Islet precursor cell (in vitro differentiated cells): ENCODE results near the gene APRT.

Experiments used
- DNase-seq: peaks from one replicate; pipeline ENCODE4 v3.0.0-alpha.2; 2018

The APRT gene

GRCh38 chr16:88821168-88821850, 9.6 kb upstream of the APRT start:
- no peak for DNase-seq

- no peak for DNase-seq
Observed at GRCh38 chr16:88820385-88821025, 8.8 kb upstream of the APRT start.

GRCh38 chr16:88819126-88819525, 7.4 kb upstream of the APRT start:
- DNase-seq, result no peak

- DNase-seq, result no peak
Observed at GRCh38 chr16:88818575-88818874, 6.8 kb upstream of the APRT start.

GRCh38 chr16:88817785-88818574, 6.3 kb upstream of the APRT start:
- DNase-seq, result no peak

GRCh38 chr16:88816736-88817535, 5.2 kb upstream of the APRT start:
- DNase-seq, result no peak

GRCh38 chr16:88815901-88816589, 4.3 kb upstream of the APRT start:
- DNase-seq, result no peak

GRCh38 chr16:88815227-88815626, 3.5 kb upstream of the APRT start:
- no peak for DNase-seq

GRCh38 chr16:88814144-88814502, 2.4 kb upstream of the APRT start:
- DNase-seq, result no peak

GRCh38 chr16:88813269-88814143, 1.8 kb upstream of the APRT start:
- no peak for DNase-seq

- no peak for DNase-seq
Observed at GRCh38 chr16:88812513-88813268, 963 bp upstream of the APRT start.

- DNase-seq, result no peak
Observed at GRCh38 chr16:88810912-88811768, 588 bp downstream of the APRT start.

- no peak for DNase-seq
Observed at GRCh38 chr16:88810166-88810911, 1.4 kb downstream of the APRT start.

- no peak for DNase-seq
Observed at GRCh38 chr16:88809676-88810165, 2.0 kb downstream of the APRT start.

- no peak for DNase-seq
Observed at GRCh38 chr16:88809068-88809675, 2.6 kb downstream of the APRT start.

GRCh38 chr16:88807626-88808453, 3.9 kb downstream of the APRT start:
- no peak for DNase-seq

GRCh38 chr16:88807142-88807625, 4.5 kb downstream of the APRT start:
- DNase-seq, result no peak
